ENCODE results near the gene HSPA12A. TPM values are rescaled to one million over a fixed set of nuclear protein-coding genes. Genes with fewer than 3 reads are reported as not detected.

The HSPA12A gene
- total and polyA plus RNA-seq, 4 donors = 2.0 to 9.8 (median 5.0) TPM

GRCh38 chr10:116670706-116671105, 71.7 kb downstream of the HSPA12A start:
- WGBS, 2 donors = 78 to 81% methylated on average over 6 of the region's 6 CpGs
- no peak for TF ChIP-seq CTCF (IDR thresholded peaks at IDR 0.05; ENCODE audit: control extremely low read depth, extremely low read depth)
- Histone ChIP-seq H3K27me3 (ENCODE audit: control insufficient read depth in 3 of 3, insufficient read depth in 3 of 3, low read length in 2 of 3) (peaks cover 0 to 3% (median 0%) of the 10 kb centered on the region in 3 donors), H3K4me3 (no peak overlapping the region), H3K36me3 (ENCODE audit: control insufficient read depth in 4 of 4, insufficient read depth in 4 of 4, low read length in 4 of 4) (peaks cover 0 to 2% (median 0%) of the 10 kb centered on the region in 4 donors), H3K27ac (ENCODE audit: low read depth in 1 of 2, low read length in 1 of 2) (no peak overlapping the region), H3K9me3 (ENCODE audit: control insufficient read depth in 4 of 4, insufficient read depth in 3 of 4, low read length in 3 of 4) (peaks cover 0 to 7% (median 0%) of the 10 kb centered on the region in 4 donors), H3K9ac (ENCODE audit: insufficient read depth in 1 of 2, low read length in 2 of 2) (no peak overlapping the region), H3K4me1 (ENCODE audit: control insufficient read depth in 5 of 5, insufficient read depth in 5 of 5, low read length in 5 of 5) (peaks cover 0 to 3% (median 0%) of the 10 kb centered on the region in 5 donors)
- DNase-seq (no peak), ATAC-seq (ENCODE audit: insufficient read depth, low FRiP score) (no peak)

GRCh38 chr10:116669832-116670644, 72.3 kb downstream of the HSPA12A start:
- ATAC-seq (ENCODE audit: insufficient read depth, low FRiP score) (peak; percentile 45), DNase-seq (peak in 2 of 3 donors; percentile 63 to 65)
- Histone ChIP-seq H3K4me3 (no peak overlapping the region), H3K36me3 (ENCODE audit: control insufficient read depth in 4 of 4, insufficient read depth in 4 of 4, low read length in 4 of 4) (peaks cover 0 to 1% (median 0%) of the 10 kb centered on the region in 4 donors), H3K27me3 (ENCODE audit: control insufficient read depth in 3 of 3, insufficient read depth in 3 of 3, low read length in 2 of 3) (peaks cover 0 to 3% (median 0%) of the 10 kb centered on the region in 3 donors), H3K9ac (ENCODE audit: insufficient read depth in 1 of 2, low read length in 2 of 2) (no peak overlapping the region), H3K9me3 (ENCODE audit: control insufficient read depth in 4 of 4, insufficient read depth in 3 of 4, low read length in 3 of 4) (peaks cover 0 to 5% (median 0%) of the 10 kb centered on the region in 4 donors), H3K27ac (ENCODE audit: low read depth in 1 of 2, low read length in 1 of 2) (no peak overlapping the region), H3K4me1 (ENCODE audit: control insufficient read depth in 5 of 5, insufficient read depth in 5 of 5, low read length in 5 of 5) (peaks cover 0 to 7% (median 0%) of the 10 kb centered on the region in 5 donors)
- WGBS, 2 donors = 18 to 20% methylated on average over 41 of the region's 41 CpGs
- TF ChIP-seq CTCF (IDR thresholded peaks at IDR 0.05; ENCODE audit: control extremely low read depth, extremely low read depth) = no peak

- Histone ChIP-seq H3K36me3 (ENCODE audit: control insufficient read depth in 4 of 4, insufficient read depth in 4 of 4, low read length in 4 of 4) (no peaks in the 10 kb centered on the region), H3K27ac (ENCODE audit: low read depth in 1 of 2, low read length in 1 of 2) (no peak overlapping the region), H3K4me3 (no peak overlapping the region), H3K9ac (ENCODE audit: insufficient read depth in 1 of 2, low read length in 2 of 2) (peak overlapping the region in 1 of 2 donors; percentile 49), H3K27me3 (ENCODE audit: control insufficient read depth in 3 of 3, insufficient read depth in 3 of 3, low read length in 2 of 3) (peaks cover 0 to 3% (median 0%) of the 10 kb centered on the region in 3 donors), H3K9me3 (ENCODE audit: control insufficient read depth in 4 of 4, insufficient read depth in 3 of 4, low read length in 3 of 4) (peaks cover 0 to 5% (median 0%) of the 10 kb centered on the region in 4 donors), H3K4me1 (ENCODE audit: control insufficient read depth in 5 of 5, insufficient read depth in 5 of 5, low read length in 5 of 5) (peaks cover 0 to 7% (median 0%) of the 10 kb centered on the region in 5 donors)
- ATAC-seq (ENCODE audit: insufficient read depth, low FRiP score) (no peak), DNase-seq (no peak)
- WGBS, 2 donors = 88 to 91% methylated on average over 5 of the region's 5 CpGs
- TF ChIP-seq CTCF (IDR thresholded peaks at IDR 0.05; ENCODE audit: control extremely low read depth, extremely low read depth) = no peak
Measured at GRCh38 chr10:116669080-116669479, 73.3 kb downstream of the HSPA12A start.
